RWPE1 (cell line): ENCODE results near the gene SRRM1.
A peak's percentile ranks its signal among the peaks of the same experiment; 100 is the strongest.

ENCODE experiments used
- CTCF ChIA-PET: fragments of 350-600 bp; sonication (Branson Sonifier 250); formaldehyde crosslinking; extraction: SDS; loops from one replicate; lab custom pipeline; 2021; lab: Yijun Ruan, JAX
- POLR2A ChIA-PET: fragments of 400-600 bp; formaldehyde crosslinking; extraction: SDS; loops from one replicate; lab custom pipeline; 2020; ENCODE audit warnings: antibody characterized with exemption; ENCODE audit not compliant: low non-redundant PET; lab: Yijun Ruan, JAX
- DNase-seq: peaks from one replicate; pipeline ENCODE4 v3.0.0; 2012; ENCODE audit warnings: low spot score
- H3K27ac ChIP-seq: fragments of 450-650 bp; 2 replicates; pipeline ENCODE4 v1.5.1; 2017
- TF ChIP-seq, protein P1 (sequence below): fragments of 450-650 bp; conservative IDR thresholded peaks from 2 replicates; pipeline ENCODE4 v1.5.1; 2017; ENCODE audit warnings: low read depth, mild to moderate bottlenecking

Gene SRRM1

DNA sequence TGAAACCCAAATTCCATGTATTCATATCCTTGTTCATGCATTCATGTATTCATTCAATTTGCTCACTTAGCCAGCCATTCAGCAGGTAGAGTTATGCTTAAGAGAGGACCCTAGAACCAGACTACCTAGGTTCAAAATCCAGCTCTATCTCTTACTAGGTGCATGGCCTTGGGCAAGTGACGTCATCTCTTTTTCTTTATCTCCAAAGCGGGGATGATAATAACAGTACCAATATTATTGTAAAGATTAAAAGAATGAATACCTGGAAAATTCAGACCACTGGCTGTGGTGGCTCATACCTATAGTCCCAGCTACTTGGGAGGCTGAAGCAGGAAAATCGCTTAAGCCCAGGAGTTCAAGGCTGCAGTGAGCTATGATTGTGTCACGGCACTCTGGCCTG, 68.2 kb downstream of the SRRM1 start:
- no peak for DNase-seq
- TF ChIP-seq, protein P1, sequence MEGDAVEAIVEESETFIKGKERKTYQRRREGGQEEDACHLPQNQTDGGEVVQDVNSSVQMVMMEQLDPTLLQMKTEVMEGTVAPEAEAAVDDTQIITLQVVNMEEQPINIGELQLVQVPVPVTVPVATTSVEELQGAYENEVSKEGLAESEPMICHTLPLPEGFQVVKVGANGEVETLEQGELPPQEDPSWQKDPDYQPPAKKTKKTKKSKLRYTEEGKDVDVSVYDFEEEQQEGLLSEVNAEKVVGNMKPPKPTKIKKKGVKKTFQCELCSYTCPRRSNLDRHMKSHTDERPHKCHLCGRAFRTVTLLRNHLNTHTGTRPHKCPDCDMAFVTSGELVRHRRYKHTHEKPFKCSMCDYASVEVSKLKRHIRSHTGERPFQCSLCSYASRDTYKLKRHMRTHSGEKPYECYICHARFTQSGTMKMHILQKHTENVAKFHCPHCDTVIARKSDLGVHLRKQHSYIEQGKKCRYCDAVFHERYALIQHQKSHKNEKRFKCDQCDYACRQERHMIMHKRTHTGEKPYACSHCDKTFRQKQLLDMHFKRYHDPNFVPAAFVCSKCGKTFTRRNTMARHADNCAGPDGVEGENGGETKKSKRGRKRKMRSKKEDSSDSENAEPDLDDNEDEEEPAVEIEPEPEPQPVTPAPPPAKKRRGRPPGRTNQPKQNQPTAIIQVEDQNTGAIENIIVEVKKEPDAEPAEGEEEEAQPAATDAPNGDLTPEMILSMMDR = no peak
- no peak overlapping the region for H3K27ac ChIP-seq
- ChIA-PET CTCF (interaction anchor here (0.6 kb wide), 1 partner anchor 137 kb away, joined by 4 read pairs; no protein-coding TSS in a partner anchor), POLR2A (no interaction called here)

DNA sequence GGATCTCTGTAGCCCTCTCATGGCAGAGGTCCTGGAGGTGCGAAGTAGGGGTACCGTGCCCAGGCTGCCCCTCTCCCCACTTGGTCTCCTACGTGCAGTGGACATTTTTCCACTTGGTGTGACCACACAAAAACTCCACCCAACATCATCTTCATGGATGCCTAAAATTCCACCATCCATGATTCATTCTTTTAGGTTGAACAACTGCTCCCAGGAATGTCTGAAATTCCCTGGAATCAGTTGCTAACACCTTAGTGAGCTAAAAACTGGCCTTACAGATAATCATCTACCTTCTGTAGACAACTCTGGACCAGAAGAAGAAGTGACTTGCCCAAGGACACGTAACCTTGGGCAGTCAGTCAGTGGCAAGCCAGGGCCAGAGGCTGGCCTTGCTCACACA, 70.1 kb downstream of the SRRM1 start:
- TF ChIP-seq, protein P1 = no peak
- ChIA-PET CTCF (interaction anchor here (1.1 kb wide), 1 partner anchor 9 kb away, joined by 4 read pairs; no protein-coding TSS in a partner anchor), POLR2A (no interaction called here)
- peak overlapping the region; percentile 65 for H3K27ac ChIP-seq
- DNase-seq = no peak

DNA sequence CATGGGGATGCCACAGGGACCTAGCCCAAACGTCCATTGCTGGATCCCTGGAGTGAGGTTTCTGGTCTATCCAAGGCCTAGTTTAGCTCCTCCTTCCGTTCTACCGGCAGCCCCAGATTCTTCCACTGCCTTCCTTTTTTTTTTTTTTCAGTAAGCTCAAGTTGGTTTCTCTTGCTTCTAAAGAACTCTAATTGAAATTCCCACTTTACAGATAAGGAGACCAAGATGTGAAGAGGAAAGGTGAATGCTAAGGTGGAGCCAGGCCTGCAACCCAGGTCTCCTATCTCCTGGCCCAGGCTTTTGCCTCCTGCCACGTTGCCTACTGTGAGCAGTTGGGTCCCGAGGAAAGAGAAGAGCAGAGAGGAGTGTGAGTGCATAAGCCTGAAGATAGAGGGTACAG, 70.6 kb downstream of the SRRM1 start:
- TF ChIP-seq, protein P1 = no peak
- CTCF ChIA-PET = interaction anchor here (0.6 to 1.1 kb wide), 2 partner anchors 8 to 9 kb away, joined by 3 to 4 read pairs; no protein-coding TSS in a partner anchor
- peak overlapping the region; percentile 65 for H3K27ac ChIP-seq
- DNase-seq = no peak
- POLR2A ChIA-PET = no interaction called here

- ChIA-PET POLR2A (no interaction called here), CTCF (interaction anchor here (0.7 kb wide), 1 partner anchor 115 kb away, joined by 3 read pairs; no protein-coding TSS in a partner anchor)
- no peak overlapping the region for H3K27ac ChIP-seq
- DNase-seq = no peak
- TF ChIP-seq, protein P1 = no peak
Measured at GRCh38 chr1:24714859-24715520, 71.9 kb downstream of the SRRM1 start.

DNA sequence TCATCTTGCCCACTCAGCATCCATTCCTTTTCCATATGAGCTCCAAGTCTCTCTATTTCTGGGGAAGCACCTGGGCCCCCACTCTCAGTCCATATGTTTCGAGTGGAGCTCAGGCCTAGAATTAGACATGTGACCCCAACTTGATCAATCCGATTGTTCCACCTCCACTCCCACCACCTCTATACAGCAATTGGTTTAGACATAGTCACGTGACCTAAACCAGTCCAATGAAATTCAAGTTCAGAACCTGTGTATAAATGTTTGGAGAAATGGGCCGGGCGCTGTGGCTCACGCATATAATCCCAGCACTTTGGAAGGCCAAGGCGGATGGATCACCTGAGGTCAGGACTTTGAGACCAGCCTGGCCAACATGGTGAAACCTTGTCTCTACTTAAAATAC, 72.6 kb downstream of the SRRM1 start:
- ChIA-PET CTCF (no interaction called here), POLR2A (no interaction called here)
- no peak overlapping the region for H3K27ac ChIP-seq
- TF ChIP-seq, protein P1 = no peak
- DNase-seq = no peak

DNA sequence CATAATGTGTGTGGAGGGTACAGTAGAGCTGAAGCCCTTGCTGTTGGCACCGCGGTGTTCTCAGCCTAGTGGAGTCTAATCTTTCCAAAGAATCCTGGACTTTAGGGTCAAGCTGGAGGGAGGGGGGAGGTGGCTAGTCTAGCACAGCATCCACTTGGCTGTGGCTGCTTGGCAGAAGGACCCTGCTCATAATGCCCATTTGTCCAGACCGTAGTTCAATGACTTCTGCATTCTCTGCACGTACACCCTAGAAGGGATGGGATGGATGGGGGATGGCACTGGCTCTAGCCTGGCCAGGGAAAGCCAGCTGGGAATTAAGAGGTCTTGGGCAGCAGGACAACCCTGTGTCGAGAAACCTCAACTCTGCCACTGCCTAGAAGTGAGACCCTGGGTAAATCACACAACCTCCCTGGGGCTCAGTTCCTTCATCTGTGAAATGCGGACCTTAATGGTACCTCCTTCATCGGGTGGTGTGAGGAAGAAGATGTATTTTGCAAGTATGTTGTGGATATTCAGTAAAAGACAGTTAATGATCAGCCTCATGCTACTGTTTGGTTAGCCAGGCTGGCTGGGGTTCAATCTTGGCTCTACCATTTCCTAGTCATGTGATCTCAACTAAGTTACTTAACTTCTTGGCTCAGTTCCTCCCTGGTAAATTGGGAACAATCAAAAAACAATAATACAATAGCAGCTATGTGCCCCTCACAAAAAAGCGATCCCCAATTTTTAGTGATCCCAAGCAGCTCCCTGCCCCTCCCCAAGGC, 75.0 kb downstream of the SRRM1 start:
- ChIA-PET CTCF (interaction anchor here (0.6 kb wide), 1 partner anchor 8 kb away, joined by 4 read pairs; no protein-coding TSS in a partner anchor), POLR2A (no interaction called here)
- DNase-seq = no peak
- H3K27ac ChIP-seq = peak overlapping the region; percentile 73; the same call in 1 of the 2 replicates
- TF ChIP-seq, protein P1 = no peak
